IMR-90 (cell line): ENCODE data around the gene METTL2A. TPM values are rescaled to one million over a fixed set of nuclear protein-coding genes. Genes with fewer than 3 reads are reported as not detected.

Experiments used
- ATAC-seq: fragments of 200-7000 bp; cut with Tn5 transposase; 2 replicates; pipeline ENCODE4 v1.9.1; 2020; ENCODE audit warnings: low read depth, mild to moderate bottlenecking, moderate library complexity
- BruUV-seq: library from RNA; stranded (reverse); fragments of 400-500 nt; replicated peaks from 2 replicates; lab custom pipeline; 2021; lab: Mats Ljungman, UMichigan
- CTCF ChIA-PET: fragments of 300-600 bp; formaldehyde crosslinking; extraction: SDS; loops from one replicate; lab custom pipeline; 2021; ENCODE audit warnings: antibody characterized with exemption; lab: Yijun Ruan, JAX
- POLR2A ChIA-PET: fragments of 300-600 bp; sonication (Branson Sonifier 250); formaldehyde crosslinking; loops from one replicate; lab custom pipeline; 2022; ENCODE audit warnings: antibody characterized with exemption; ENCODE audit not compliant: unreplicated experiment; lab: Charles Lee
- DNase-seq: peaks from one replicate; pipeline ENCODE4 v3.0.0; 2013
- H2AFZ ChIP-seq: replicated peaks from 2 replicates; pipeline ENCODE3; 2013; ENCODE audit warnings: low read length, mild to moderate bottlenecking; ENCODE audit not compliant: poor library complexity
- H2AK5ac ChIP-seq: 2 replicates; pipeline ENCODE4 v1.6.1; 2013; ENCODE audit warnings: low read depth, low read length, inconsistent platforms
- H2AK9ac ChIP-seq: replicated peaks from 2 replicates; pipeline ENCODE3; 2013; ENCODE audit warnings: mild to moderate bottlenecking, low read depth, low read length, moderate library complexity; ENCODE audit not compliant: poor library complexity
- H2BK120ac ChIP-seq: 2 replicates; pipeline ENCODE4 v1.6.1; 2013; ENCODE audit warnings: low read depth, low read length, inconsistent platforms
- H2BK15ac ChIP-seq: 3 replicates; pipeline ENCODE4 v1.6.1; 2013; ENCODE audit warnings: low read depth, low read length, inconsistent platforms
- H2BK20ac ChIP-seq: 2 replicates; pipeline ENCODE4 v1.6.1; 2013; ENCODE audit warnings: low read depth, mild to moderate bottlenecking, inconsistent platforms, low read length, moderate library complexity
- H2BK5ac ChIP-seq: 2 replicates; pipeline ENCODE4 v1.6.1; 2013; ENCODE audit warnings: mild to moderate bottlenecking, low read depth, low read length, inconsistent platforms; ENCODE audit not compliant: poor library complexity, severe bottlenecking
- H3K14ac ChIP-seq: replicated peaks from 2 replicates; pipeline ENCODE4 v1.6.1; 2013; ENCODE audit warnings: low read depth, low read length, inconsistent platforms
- H3K18ac ChIP-seq: 2 replicates; pipeline ENCODE4 v1.6.1; 2013; ENCODE audit warnings: low read depth, low read length, control low read depth
- H3K23ac ChIP-seq: 2 replicates; pipeline ENCODE4 v1.6.1; 2013; ENCODE audit warnings: low read depth, low read length, inconsistent platforms
- H3K27ac ChIP-seq: 2 replicates; pipeline ENCODE4 v1.5.1; 2013; ENCODE audit warnings: mild to moderate bottlenecking, control low read depth, low read length; ENCODE audit not compliant: insufficient read depth
- H3K27me3 ChIP-seq: 2 replicates; pipeline ENCODE4 v1.6.1; 2013; ENCODE audit warnings: low read length; ENCODE audit not compliant: control insufficient read depth, insufficient read depth
- H3K36me3 ChIP-seq: 2 replicates; pipeline ENCODE4 v1.6.1; 2013; ENCODE audit warnings: low read length, mixed read lengths; ENCODE audit not compliant: control insufficient read depth, insufficient read depth
- H3K4ac ChIP-seq: 2 replicates; pipeline ENCODE4 v1.6.1; 2013; ENCODE audit warnings: low read depth, low read length, inconsistent platforms
- H3K4me1 ChIP-seq: 2 replicates; pipeline ENCODE4 v1.6.1; 2013; ENCODE audit warnings: low read length, mixed read lengths; ENCODE audit not compliant: control insufficient read depth, insufficient read depth
- H3K4me2 ChIP-seq: 2 replicates; pipeline ENCODE4 v1.6.1; 2013; ENCODE audit warnings: low read depth, mild to moderate bottlenecking, control low read depth, low read length, moderate library complexity
- H3K4me3 ChIP-seq: 2 replicates; pipeline ENCODE4 v1.5.1; 2013; ENCODE audit warnings: low read depth, mild to moderate bottlenecking, control low read depth, low read length, moderate library complexity; ENCODE audit not compliant: insufficient read depth
- H3K56ac ChIP-seq: 2 replicates; pipeline ENCODE4 v1.6.1; 2013; ENCODE audit warnings: low read length, inconsistent platforms; ENCODE audit not compliant: insufficient read depth; ENCODE audit errors: extremely low read depth
- H3K79me1 ChIP-seq, 2 experiments: 2 replicates each; pipeline ENCODE4 v1.6.1; 2013; ENCODE audit warnings: low read length in 2 of 2, inconsistent platforms in 1 of 2, low read depth in 1 of 2
- H3K9ac ChIP-seq: 2 replicates; pipeline ENCODE4 v1.6.1; 2013; ENCODE audit warnings: low read depth, low read length, control low read depth
- H3K9me1 ChIP-seq: 2 replicates; pipeline ENCODE4 v1.6.1; 2013; ENCODE audit warnings: low read length, inconsistent platforms; ENCODE audit not compliant: insufficient read depth
- H3K9me3 ChIP-seq: 2 replicates; pipeline ENCODE4 v1.6.1; 2013; ENCODE audit warnings: low read length; ENCODE audit not compliant: control insufficient read depth, insufficient read depth
- H4K20me1 ChIP-seq: 2 replicates; pipeline ENCODE4 v1.6.1; 2013; ENCODE audit warnings: low read length, inconsistent platforms; ENCODE audit not compliant: insufficient read depth
- H4K5ac ChIP-seq: 2 replicates; pipeline ENCODE4 v1.6.1; 2013; ENCODE audit warnings: mild to moderate bottlenecking, low read depth, low read length, control low read depth
- H4K8ac ChIP-seq, 2 experiments: 2 replicates each; pipeline ENCODE4 v1.6.1; 2013; ENCODE audit warnings: low read depth in 2 of 2, low read length in 2 of 2, control low read depth in 1 of 2, inconsistent platforms in 1 of 2
- H4K91ac ChIP-seq: 2 replicates; pipeline ENCODE4 v1.6.1; 2013; ENCODE audit warnings: low read depth, low read length, inconsistent platforms; ENCODE audit not compliant: insufficient read depth
- MAFK ChIP-seq: IDR thresholded peaks from 2 replicates; pipeline ENCODE4 v1.6.1; 2012; ENCODE audit warnings: low read depth, low read length, improper control_type of control experiment
- RAD21 ChIP-seq: IDR thresholded peaks from 2 replicates; pipeline ENCODE4 v1.6.1; 2012; ENCODE audit warnings: low read length, improper control_type of control experiment
- WGBS, 2 experiments: methylation state at CpG; one replicate each; pipeline versions ENCODE4 v1.1.5 to v1.1.7; 2013; ENCODE audit warnings: missing lambda C conversion rate in 2 of 2; ENCODE audit not compliant: insufficient read length in 1 of 2; ENCODE audit errors: extremely low coverage in 2 of 2; 5-methylcytosine and 5-hydroxymethylcytosine counted together
- dilution Hi-C: fragments of 300-500 bp; cut with HindIII; formaldehyde crosslinking; loops from one replicate; pipeline ENCODE4 v1.14.3; 2018; ENCODE audit warnings: low sequenced_read_pairs; ENCODE audit not compliant: unreplicated experiment
- in situ Hi-C: fragments of 300-500 bp; cut with MboI; formaldehyde crosslinking; loops from 3 replicates; pipeline ENCODE4 v1.14.3; 2019; ENCODE audit warnings: low sequenced_read_pairs, inconsistent platforms, mixed read lengths
- intact Hi-C: fragments of 100-400 bp; cut with micrococcal nuclease; formaldehyde crosslinking; loops from 2 replicates; pipeline ENCODE4 v1.10.0; 2022
- polyA plus RNA-seq, 3 experiments: library from polyadenylated mRNA; depleted of rRNA; stranded (reverse); fragments of >200 nt; gene quantifications; 2 replicates each; pipeline ENCODE4 v1.2.3, GENCODE V29; 2012; ENCODE audit warnings: low replicate concordance in 1 of 3
- total RNA-seq: library from RNA; depleted of rRNA; stranded (reverse); fragments of >200 nt; gene quantifications from 2 replicates; pipeline ENCODE4 v1.2.3, GENCODE V29; 2012

METTL2A gene
- total and polyA plus RNA-seq, 2 of the 4 experiments (the other 2 are of a cell fraction) = 12.0 to 24.6 TPM

- H3K14ac ChIP-seq = no peak overlapping the region
- no peak overlapping the region for H3K23ac ChIP-seq
- no peak overlapping the region for H4K5ac ChIP-seq
- no peak overlapping the region for H2AK9ac ChIP-seq
- TF ChIP-seq MAFK = no peak
- TF ChIP-seq RAD21 = no peak
- no peaks in the 10 kb centered on the region for H4K20me1 ChIP-seq
- H2BK120ac ChIP-seq = no peak overlapping the region
- ChIA-PET POLR2A (no interaction called here), CTCF (no interaction called here)
- no peak overlapping the region for H3K4me3 ChIP-seq
- no peak overlapping the region for H3K18ac ChIP-seq
- H4K8ac ChIP-seq = no peak overlapping the region
- intact Hi-C loops = no loop called here
- BruUV-seq = no TSS peak
- H3K36me3 ChIP-seq = no peaks in the 10 kb centered on the region
- no peak overlapping the region for H2BK20ac ChIP-seq
- dilution Hi-C loops = no loop called here
- H3K9ac ChIP-seq = no peak overlapping the region
- H3K4me2 ChIP-seq = no peak overlapping the region
- no peaks in the 10 kb centered on the region for H3K9me1 ChIP-seq
- in situ Hi-C loops = no loop called here
- ATAC-seq (no peak), DNase-seq (no peak)
- no peak overlapping the region for H4K91ac ChIP-seq
- no peaks in the 10 kb centered on the region for H3K4me1 ChIP-seq
- H3K4ac ChIP-seq = no peak overlapping the region
- no peak overlapping the region for H2BK15ac ChIP-seq
- H3K79me1 ChIP-seq = no peaks in the 10 kb centered on the region
- no peak overlapping the region for H2AFZ ChIP-seq
- no CpG with 5 or more reads among the region's 1 CpG for WGBS, 2 experiments
- no peaks in the 10 kb centered on the region for H3K9me3 ChIP-seq
- no peak overlapping the region for H2BK5ac ChIP-seq
- H3K56ac ChIP-seq = no peak overlapping the region
- no peak overlapping the region for H2AK5ac ChIP-seq
- peaks cover 20% of the 10 kb centered on the region for H3K27me3 ChIP-seq
- no peak overlapping the region for H3K27ac ChIP-seq
Measured at GRCh38 chr17:62392908-62393307, 30.8 kb upstream of the METTL2A start.
